Lung (tissue), 12 donors: ENCODE results near the gene CLDND1. TPM values are rescaled to one million over a fixed set of nuclear protein-coding genes. Genes with fewer than 3 reads are reported as not detected.

Experiments
- ATAC-seq: fragments of 200-7000 bp; cut with Tn5 transposase; one replicate; pipeline ENCODE4 v1.9.1; 2020; ENCODE audit warnings: moderate number of reproducible peaks; ENCODE audit not compliant: insufficient read depth, low FRiP score
- DNase-seq, 3 donors: peaks; one replicate each; pipeline ENCODE4 v3.0.0-alpha.2; 2013 to 2017
- H3K27ac ChIP-seq, 2 donors: one replicate each; pipeline ENCODE4 v1.5.1; 2013; ENCODE audit warnings: mild to moderate bottlenecking in 2 of 2, moderate library complexity in 2 of 2, control low read depth in 1 of 2, inconsistent platforms in 1 of 2, low read depth in 1 of 2, low read length in 1 of 2
- H3K27me3 ChIP-seq, 3 donors: one replicate each; pipeline ENCODE4 v1.5.1; 2013; ENCODE audit warnings: low read length in 2 of 3; ENCODE audit not compliant: control insufficient read depth in 3 of 3, insufficient read depth in 3 of 3
- H3K36me3 ChIP-seq, 4 donors: one replicate each; pipeline ENCODE4 v1.5.1; 2013; ENCODE audit warnings: low read length in 4 of 4, mild to moderate bottlenecking in 1 of 4, moderate library complexity in 1 of 4; ENCODE audit not compliant: control insufficient read depth in 4 of 4, insufficient read depth in 4 of 4
- H3K4me1 ChIP-seq, 5 donors: one replicate each; pipeline ENCODE4 v1.5.1; 2013; ENCODE audit warnings: low read length in 5 of 5, mild to moderate bottlenecking in 2 of 5, moderate library complexity in 1 of 5; ENCODE audit not compliant: control insufficient read depth in 5 of 5, insufficient read depth in 5 of 5
- H3K4me3 ChIP-seq: one replicate; pipeline ENCODE4 v1.5.1; 2013; ENCODE audit warnings: mild to moderate bottlenecking, control low read depth, moderate library complexity
- H3K9ac ChIP-seq, 2 donors: one replicate each; pipeline ENCODE4 v1.5.1; 2013; ENCODE audit warnings: low read length in 2 of 2, control low read depth in 1 of 2; ENCODE audit not compliant: insufficient read depth in 1 of 2
- H3K9me3 ChIP-seq, 4 donors: one replicate each; pipeline ENCODE4 v1.5.1; 2013; ENCODE audit warnings: low read length in 3 of 4, mild to moderate bottlenecking in 1 of 4, moderate library complexity in 1 of 4; ENCODE audit not compliant: control insufficient read depth in 4 of 4, insufficient read depth in 3 of 4
- CTCF ChIP-seq: IDR thresholded peaks from 2 replicates; pipeline ENCODE4 v1.5.1; 2012; ENCODE audit warnings: mild to moderate bottlenecking; ENCODE audit errors: control extremely low read depth, extremely low read depth
- WGBS, 2 donors: extraction: QIAGEN DNeasy Blood & Tissue Kit; methylation state at CpG; one replicate each; pipeline ENCODE4 v1.1.7; 2013; 5-methylcytosine and 5-hydroxymethylcytosine counted together
- polyA plus RNA-seq, 2 donors: library from polyadenylated mRNA; stranded (reverse); fragments of 200-250 nt; gene quantifications; one replicate each; pipeline ENCODE4 v1.2.1, GENCODE V29; 2013
- total RNA-seq, 2 donors: library from RNA; depleted of rRNA in 1 of 2; stranded (reverse); fragments of >200 nt in 1 of 2; gene quantifications; one replicate each; pipeline ENCODE4 v1.2.1, GENCODE V29; 2014 to 2021
- donor health status: control.
- donor health status: control.
- donor health status: Bipolar disorder and iron deficiency.
- donor health status: healthy.
- donor health status: DM: yes; HTN: yes; CAD: no.

The CLDND1 gene
- total and polyA plus RNA-seq, 4 donors, result 52.6 to 135 (median 70.4) TPM

- Histone ChIP-seq H3K9ac (no peak overlapping the region), H3K9me3 (no peaks in the 10 kb centered on the region), H3K4me3 (no peak overlapping the region), H3K27me3 (no peaks in the 10 kb centered on the region), H3K4me1 (no peaks in the 10 kb centered on the region), H3K36me3 (no peaks in the 10 kb centered on the region), H3K27ac (no peak overlapping the region)
- ATAC-seq (no peak), DNase-seq (no peak)
- 91 to 93% methylated on average over 6 of the region's 6 CpGs for WGBS, 2 donors
- no peak for TF ChIP-seq CTCF
Observed at GRCh38 chr3:98532709-98533571, 10.2 kb upstream of the CLDND1 start.

- H3K4me1 ChIP-seq, result no peaks in the 10 kb centered on the region
- 86 to 87% methylated on average over 5 of the region's 5 CpGs for WGBS, 2 donors
- DNase-seq (no peak), ATAC-seq (no peak)
- H3K9me3 ChIP-seq, result no peaks in the 10 kb centered on the region
- H3K27me3 ChIP-seq, result no peaks in the 10 kb centered on the region
- no peak overlapping the region for H3K27ac ChIP-seq
- H3K36me3 ChIP-seq, result no peaks in the 10 kb centered on the region
- TF ChIP-seq CTCF, result no peak
- H3K9ac ChIP-seq, result no peak overlapping the region
- H3K4me3 ChIP-seq, result no peak overlapping the region
Observed at GRCh38 chr3:98532275-98532637, 9.6 kb upstream of the CLDND1 start.

GRCh38 chr3:98531622-98532274 lies 9.0 kb upstream of the CLDND1 start, which contains the start of gene GPR15:
GPR15 (plus strand) TSS chr3:98531978; CDS start chr3:98532034, 56 bp downstream.
- Histone ChIP-seq H3K9ac (no peak within 1 kb of the TSS), H3K36me3 (no peaks in the 10 kb centered on the region), H3K4me1 (no peaks in the 10 kb centered on the region), H3K9me3 (no peaks in the 10 kb centered on the region), H3K27ac (no peak within 1 kb of the TSS), H3K4me3 (no peak within 1 kb of the TSS), H3K27me3 (no peaks in the 10 kb centered on the region)
- ATAC-seq (no peak), DNase-seq (no peak)
- 77 to 85% methylated on average over 7 of the region's 7 CpGs for WGBS, 2 donors
- TF ChIP-seq CTCF, result no peak
